Myocyte (in vitro differentiated cells): ENCODE data around the gene KIF22. TPM values are rescaled to one million over a fixed set of nuclear protein-coding genes. Genes with fewer than 3 reads are reported as not detected.
"Not testable (repeated sequence)": the region's sequence is repeated elsewhere in the genome, so short reads cannot be mapped to it uniquely, and the experiment has no call there.

Source experiments
- DNase-seq: peaks from one replicate; pipeline ENCODE4 v3.0.0-alpha.2; 2012; ENCODE audit warnings: low read depth
- total RNA-seq: library from RNA; depleted of rRNA; stranded (reverse); fragments of >200 nt; gene quantifications from 2 replicates; pipeline ENCODE4 v1.2.3, GENCODE V29; 2014

The KIF22 gene
- total RNA-seq, 1 donor from 2014 or later, result 10.9 TPM

DNA sequence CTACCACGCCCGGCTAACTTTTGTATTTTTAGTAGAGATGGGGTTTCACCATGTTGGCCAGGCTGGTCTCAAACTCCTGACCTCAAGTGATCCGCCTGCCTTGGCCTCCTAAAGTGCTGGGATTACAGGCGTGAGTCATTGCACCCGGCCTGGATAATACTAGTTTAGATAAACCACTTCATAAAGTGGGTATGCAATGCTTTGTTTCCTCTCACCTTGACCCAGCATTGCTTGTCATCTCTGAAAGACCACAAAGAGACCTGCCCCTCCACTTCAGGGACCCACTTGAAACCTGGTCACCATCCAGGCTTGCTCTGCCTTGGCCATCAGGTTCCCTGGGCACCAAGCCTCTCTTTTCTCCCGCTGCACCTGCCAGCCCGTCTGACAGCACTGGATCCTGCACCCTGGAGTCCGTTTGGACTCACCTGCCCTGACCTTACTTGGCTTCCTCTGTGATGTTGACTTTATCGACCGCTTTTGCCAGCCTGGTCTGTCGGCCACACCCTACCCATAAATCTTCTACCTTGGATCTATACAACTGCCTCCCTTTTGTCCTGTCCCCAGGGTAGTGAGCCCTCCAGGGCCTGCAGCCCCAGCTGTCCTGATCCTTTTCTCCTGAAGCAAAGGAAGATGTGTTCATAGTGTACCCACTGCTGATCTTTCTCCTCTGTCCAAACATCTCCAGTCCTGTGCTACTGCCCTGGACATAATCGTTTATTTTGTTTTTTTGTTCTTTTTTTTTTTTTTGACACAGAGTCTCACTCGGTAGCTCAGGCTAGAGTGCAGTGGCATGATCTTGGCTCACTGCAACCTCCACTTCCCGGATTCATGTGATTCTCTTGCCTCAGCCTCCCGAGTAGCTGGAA is 25.2 kb upstream of the KIF22 start:
- DNase-seq, result no peak

DNA sequence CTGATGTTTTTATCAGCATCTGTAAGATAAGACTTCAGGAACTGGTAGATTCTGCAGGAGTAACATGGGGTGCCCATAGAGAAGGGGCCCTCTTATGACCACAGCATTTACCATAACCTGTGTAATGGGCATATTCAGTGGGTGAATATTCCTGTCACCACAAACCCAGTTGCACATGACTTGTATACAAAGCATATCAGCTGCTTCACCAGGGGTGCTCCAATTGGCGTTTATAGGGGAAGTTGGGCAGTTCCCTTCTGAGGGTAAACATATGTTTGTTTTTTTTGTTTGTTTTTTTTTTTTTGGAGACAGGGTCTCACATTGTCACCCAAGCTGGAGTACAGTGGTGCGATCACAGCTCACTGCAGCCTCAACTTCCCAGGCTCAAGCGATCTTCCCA is 24.0 kb upstream of the KIF22 start:
- DNase-seq, result no peak

DNA sequence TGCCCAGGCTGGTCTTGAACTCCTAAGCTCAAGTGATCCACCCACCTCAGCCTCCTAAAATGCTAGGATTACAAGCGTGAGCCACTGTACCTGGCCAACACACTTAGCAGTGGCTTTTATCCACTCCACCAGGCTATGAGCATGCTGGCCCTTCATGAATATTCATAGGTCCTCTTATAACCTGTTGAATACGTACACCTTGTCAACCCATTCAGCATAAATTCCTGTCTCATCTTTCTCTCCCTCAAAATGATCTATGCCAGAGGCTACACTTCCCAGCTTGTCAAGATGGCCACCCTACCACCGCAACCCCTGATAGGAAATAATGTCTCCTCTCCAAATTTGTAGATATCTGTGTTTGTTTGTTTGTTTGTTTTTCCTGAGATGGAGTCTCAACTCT is 23.5 kb upstream of the KIF22 start:
- DNase-seq, result no peak

DNA sequence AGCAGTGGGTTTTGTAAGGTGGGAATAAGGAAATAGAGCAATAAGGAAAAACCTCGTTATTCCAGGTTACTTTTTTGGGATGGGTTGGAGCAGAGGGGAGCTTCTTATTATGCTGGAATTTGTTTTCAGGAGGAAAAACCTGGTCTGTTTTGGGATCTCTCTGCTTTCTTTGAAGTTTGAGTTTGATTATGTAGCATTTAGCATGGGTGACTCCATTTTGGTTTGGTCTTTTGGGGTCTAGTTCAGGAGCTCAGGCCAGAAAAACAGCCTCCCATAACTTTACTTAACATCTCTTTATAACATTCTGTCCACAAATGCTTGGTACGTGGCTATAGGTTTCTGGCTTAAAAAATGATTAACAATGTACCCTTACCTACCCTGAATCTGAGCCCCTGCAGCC is 21.0 kb upstream of the KIF22 start:
- no peak for DNase-seq

DNA sequence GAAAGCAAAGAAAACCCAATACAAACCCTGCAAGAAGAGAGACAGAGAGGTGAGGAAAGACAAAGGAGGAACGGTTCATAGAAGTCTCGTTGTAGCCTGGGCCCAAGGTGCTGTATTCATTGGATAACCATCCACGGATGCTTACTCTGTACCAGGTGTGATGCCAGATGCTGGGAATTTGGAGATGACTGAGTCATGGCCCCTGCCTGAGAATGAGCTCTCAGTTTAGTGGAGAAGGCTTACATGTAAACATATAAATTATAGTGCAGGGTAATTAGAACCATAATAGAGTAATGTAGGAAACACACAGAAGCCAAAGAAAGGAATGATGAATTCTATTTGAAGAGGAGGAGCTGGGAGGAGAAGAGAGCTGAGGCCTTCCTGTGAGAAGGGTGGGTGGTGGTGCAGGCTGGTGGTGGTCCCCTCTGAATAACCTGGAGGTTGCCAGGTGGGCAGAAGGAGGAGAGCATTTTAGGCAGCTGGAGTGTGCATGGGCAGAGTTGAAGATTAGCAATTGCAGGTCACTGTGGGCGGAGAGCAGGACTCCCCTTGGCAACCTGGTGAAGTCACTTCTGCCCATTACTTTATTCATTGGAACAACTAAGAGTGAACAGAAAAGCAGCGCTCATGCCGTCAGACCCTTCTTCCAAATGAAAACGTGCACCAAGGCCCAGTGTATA is 20.2 kb upstream of the KIF22 start:
- DNase-seq, result no peak

DNA sequence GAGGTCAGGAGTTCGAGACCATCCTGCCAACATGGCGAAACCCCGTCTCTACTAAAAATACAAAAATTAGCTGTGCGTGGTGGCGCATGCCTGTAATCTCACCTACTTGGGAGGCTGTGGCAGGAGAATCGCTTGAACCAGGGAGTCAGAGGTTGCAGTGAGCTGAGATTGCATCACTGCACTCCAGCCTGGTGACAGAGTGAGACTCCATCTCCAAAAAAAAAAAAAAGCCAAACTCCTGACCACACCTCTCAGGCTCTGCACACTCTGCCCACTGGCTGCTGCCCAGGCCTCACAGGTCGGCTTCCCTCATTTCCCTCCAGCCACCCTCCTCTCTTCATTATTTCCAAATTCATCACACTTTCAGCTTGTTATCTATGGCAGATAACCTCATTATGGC is 18.2 kb upstream of the KIF22 start:
- DNase-seq, result not testable (repeated sequence)

DNA sequence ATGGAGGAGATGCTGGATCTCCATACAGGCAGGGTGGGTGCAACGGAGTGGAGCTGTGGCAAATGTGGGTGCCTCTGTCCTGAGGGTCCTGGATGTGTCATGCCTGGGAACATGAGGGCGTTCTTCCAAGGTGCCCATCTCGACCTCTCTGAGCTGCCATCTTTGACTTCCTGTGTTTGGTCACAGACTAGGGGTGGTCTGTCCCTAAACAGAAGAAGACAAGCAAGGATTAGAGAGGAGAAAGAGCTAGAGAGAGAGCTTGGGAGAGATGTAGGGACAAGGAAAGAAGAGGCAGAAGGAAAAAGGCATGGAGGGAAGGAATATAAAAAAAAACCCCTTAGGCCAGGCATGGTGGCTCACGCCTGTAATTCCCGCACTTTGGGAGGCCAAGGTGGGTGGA is 15.8 kb upstream of the KIF22 start:
- DNase-seq, result no peak

DNA sequence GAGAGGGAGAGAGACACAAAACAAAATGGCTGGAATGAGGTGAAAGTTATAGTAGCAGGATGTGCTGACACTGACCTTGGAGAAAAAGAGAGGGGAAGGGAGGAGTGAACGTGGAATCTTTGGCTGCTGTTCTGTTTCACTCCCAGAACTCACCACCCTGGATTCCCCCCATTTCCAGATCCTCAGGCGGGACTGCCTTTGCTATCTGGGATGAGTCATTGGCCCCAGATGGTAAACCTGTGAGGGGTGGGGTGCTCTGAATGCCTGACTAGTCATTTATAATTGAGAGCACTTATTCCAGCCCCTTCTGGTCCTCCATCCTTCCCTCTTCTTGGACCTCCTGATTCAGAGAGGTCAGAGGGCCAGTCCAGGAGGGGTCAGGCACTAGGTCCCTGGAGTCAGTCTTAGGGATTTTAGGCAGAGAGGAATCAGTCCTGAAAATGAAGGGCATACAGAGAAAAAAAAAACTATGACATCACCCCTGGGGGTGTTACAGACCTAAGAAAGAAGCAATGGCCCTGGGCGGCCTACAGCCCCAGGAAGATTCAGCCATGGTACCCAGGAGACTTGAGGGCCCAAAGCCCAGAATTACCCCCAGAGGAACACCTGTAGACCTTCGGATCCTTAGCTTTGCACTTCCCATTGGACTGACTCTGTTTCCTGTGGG is 14.7 kb upstream of the KIF22 start:
- DNase-seq, result no peak

DNA sequence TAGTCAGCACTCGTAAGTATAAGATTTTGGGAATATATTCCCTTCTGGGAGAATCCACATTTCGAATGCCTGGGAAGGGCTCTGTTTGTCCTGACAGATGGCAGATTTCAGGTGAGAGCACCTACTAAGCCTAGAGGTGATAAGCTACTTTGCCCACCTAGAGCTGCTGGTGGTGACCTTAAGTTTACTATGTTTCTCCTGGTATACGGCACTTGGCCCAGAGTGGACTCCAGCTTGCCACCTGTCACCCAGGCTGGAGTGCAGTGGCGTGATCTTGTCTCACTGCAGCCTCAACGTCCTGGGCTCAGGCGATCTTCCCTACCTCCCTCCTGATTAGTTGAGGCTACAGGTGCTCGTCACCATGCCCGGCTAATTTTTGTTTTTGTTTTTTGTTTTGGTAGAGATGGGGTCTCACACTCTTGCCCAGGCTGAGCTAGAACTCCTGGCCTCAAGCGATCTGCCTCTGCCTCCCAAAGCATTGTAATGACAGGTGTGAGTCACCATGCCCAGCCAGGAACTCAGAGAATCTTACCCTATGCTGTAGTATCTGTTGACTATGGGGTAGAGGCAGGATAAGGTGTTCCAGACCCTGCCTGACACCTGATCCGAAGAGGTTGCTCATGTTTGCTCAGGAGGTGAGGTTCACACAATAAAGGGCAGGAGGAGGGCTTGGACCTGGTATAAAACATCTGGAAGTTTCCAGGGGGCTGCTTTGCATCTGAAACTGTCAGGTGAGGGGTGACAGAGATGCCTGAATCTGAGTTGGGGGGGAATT is 12.8 kb upstream of the KIF22 start, which contains the start of gene ZG16:
TSS of gene ZG16 (plus strand) at position 681 of the 775 bp plus-strand sequence. CDS start 1,011 bp downstream, outside the sequence.
- no peak for DNase-seq

DNA sequence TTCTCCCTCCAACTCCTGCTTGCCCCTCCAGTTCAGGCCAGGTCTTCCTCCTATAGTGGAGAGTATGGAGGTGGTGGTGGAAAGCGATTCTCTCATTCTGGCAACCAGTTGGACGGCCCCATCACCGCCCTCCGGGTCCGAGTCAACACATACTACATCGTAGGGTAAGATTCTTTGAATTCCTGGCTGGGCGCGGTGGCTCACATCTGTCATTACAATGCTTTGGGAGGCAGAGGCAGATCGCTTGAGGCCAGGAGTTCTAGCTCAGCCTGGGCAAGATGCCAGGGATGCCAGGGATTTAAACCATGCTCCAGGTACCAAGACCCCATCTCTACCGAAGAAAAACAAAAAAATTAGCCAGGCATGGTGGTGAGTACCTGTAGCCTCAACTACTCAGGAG is 11.1 kb upstream of the KIF22 start:
- peak; percentile 21 for DNase-seq

DNA sequence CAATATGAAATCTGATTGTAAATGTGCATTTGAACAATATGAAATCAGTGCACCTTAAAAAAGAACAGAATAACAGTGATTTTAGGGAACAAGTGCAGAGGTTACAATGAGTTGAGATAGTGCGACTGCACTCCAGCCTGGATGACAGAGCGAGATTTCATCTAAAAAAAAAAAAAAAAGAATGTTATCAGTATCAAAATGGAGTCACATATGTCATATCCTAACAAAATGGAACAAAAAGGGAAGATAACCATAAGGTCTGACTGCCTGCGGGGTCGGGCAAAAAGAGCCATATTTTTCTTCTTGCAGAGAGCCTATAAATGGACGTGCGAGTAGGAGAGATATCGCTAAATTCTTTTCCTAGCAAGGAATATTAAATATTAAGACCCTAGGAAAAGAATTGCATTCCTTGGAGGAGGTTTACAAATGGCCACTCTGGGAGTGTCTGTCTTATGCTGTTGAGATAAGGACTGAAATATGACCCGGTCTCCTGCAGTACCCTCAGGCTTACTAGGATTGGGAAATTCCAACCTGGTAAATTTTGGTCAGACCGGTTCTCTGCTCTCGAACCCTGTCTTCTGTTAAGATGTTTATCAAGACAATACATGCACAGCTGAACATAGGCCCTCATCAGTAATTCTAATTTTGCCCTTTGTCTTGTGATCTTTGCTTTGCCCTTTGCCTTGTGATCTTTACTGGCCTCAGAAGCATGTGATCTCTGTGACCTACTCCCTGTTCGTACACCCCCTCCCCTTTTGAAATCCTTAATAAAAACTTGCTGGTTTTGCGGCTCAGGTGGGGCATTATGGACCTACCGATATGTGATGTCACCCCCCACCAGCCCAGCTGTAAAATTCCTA is 7.2 kb upstream of the KIF22 start:
- not testable (repeated sequence) for DNase-seq

DNA sequence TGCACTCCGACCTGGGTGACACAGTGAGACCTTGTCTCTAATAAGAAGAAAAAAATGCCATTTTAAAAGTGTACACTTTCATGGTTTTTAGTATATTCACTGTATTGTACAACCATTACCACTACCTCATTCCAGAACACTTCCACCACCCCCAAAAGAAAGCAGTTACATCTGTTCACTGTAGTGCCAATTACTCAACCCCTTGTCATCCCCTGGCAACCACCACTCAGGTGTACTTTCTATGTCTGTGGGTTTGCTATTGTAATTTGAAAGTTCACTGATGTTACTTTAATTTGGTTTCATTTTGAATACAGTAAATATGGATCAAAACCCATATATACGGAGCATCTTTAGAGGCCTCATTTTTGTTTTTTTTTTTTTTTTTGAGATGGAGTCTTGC is 6.4 kb upstream of the KIF22 start:
- no peak for DNase-seq

DNA sequence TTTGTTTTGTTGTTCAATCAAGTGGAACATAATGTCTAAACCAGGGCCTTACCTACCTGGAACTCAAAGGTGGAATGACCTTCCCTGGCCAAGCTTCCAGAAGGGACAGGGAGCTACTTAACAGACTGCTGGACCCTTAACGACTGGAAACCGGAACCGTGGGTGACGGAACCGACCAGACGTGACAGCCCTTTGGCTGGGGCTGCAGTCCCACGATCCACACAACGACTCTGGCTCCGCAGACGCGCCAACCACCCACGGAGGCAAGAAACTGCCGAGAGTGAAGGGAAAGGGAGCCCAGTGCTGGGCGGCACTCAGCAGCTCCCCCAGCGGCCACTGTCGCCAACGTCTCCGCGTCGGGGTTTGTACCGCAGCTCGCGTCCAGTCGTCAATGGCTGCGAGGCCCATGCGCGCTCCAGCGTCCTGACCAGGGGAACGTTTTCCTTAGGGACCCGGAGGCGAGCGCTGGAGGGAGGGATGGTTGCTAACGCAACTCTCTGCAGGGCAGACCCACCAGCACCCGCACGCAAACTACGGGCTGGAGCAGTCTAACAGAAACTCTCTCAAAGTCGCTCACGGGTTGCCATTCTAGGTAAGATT is 5.5 kb upstream of the KIF22 start:
- no peak for DNase-seq

DNA sequence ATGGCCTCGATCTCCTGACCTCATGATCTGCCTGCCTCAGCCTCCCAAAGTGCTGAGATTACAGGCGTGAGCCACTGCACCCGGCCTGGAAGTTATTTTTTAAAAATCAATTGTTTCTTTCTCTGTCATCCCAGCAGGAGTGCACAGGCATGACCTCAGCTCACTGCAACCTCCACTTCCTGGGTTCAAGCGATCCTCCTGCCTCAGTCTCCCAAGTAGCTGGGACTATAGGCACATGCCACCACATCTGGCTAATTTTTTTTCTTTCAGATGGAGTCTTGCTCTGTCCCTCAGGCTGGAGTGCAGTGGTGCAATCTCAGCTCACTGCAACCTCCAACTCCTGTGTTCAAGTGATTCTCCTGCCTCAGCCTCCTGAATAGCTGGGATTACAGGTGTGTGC is 3.4 kb upstream of the KIF22 start:
- not testable (repeated sequence) for DNase-seq

DNA sequence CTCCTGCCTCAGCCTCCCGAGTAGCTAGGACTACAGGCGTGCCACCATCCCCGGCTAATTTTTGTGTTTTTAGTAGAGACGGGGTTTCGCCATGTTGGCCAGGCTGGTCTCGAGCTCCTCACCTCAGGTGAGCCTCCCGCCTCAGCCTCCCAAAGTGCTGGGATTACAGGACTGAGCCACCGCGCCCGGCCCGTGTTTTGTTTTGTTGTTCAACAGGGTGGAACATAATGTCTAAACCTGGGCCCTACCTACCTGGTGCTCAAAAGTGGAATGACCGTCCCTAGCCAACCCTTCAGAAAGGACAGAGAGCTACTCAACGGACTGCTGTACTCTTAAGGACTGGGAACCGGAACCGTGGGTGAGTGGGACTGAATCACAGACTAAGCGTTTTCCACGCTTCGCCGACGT is 772 bp upstream of the KIF22 start:
- no peak for DNase-seq

DNA sequence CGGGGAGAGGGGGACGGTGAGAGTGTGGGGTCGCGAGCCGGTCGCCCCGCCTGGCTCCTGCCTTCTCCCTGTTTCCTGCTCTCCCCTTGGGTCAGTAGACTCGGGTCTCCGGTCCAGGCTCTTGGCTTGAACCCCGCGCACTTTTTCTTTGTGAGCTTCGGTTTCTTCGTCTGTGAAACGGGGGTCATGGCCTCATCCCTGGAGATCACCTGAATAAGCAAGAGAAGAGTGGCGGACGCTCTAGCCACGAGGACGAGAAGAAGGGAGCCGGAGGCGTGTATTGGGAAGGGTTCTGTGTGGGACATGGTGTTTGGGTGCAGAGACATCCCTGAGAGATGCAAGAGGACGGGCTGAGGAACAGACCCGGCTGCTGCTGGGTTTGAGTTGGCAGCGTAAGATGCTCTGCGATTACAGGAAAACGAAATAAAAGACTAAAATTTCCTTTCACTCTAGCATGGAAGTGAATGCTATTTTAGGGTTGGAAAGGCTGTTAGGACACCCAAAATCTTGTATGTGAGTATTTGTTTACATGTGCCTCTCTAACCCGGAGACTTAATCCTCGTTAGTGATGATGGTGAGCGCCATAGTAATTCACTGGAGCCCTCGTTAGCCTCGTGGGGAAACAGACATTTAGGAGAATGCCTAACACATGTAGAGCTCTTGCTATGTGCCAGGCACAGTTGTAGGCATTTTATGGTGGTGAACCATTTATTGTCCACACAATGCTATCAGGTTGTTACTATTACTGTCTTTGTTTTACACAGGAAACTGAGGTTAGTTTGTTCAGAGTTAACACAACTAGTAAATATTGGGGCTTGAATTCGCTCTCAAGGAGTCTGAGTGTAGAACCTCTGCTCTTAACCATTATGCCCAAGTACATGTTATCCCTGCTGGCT is 646 bp downstream of the KIF22 start:
- no peak for DNase-seq

DNA sequence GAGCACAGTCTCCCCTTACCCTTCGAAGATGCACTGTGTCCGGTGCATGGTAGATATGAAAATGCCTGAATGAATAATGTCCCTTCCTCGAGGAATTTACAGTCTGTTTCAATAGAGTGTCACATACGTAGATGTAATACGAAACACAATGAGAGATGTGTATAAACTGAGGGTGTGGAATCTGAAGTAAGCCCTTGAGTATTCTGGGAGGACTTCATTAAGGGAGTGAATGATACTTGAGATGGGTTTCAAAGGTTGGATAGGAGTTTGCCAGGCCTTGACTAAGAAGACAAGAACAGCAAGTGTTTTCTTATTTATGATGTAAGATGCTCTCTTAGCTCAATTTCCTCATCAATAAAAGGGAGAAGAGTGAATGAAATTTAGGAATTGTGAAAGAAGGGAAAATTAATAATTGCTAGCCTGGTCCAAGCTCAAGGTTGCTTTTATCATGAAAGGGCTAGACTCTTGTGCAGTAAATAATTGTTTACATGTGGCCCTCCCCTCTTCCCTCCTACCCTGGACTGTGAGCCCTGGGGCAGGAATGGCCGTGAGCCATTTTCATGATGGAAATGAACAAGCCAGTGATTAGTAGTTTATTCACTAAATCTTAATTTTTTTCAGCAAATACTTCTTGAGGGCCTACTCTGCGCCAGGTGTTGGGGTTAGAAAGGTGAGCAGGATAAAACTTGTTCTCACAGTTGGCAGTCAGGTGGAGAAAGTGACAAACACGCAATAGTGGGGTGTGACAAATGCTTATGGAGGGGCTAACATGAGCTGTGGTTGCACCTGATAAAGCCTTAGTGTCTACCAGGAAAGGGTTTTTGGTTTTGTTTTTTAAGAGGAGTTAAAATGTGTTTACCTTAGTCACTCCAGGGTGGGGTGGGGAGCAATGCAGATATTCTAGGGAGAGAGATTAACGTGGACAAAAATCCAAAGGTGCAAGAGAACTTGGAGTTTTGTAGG is 1.6 kb downstream of the KIF22 start:
- no peak for DNase-seq

DNA sequence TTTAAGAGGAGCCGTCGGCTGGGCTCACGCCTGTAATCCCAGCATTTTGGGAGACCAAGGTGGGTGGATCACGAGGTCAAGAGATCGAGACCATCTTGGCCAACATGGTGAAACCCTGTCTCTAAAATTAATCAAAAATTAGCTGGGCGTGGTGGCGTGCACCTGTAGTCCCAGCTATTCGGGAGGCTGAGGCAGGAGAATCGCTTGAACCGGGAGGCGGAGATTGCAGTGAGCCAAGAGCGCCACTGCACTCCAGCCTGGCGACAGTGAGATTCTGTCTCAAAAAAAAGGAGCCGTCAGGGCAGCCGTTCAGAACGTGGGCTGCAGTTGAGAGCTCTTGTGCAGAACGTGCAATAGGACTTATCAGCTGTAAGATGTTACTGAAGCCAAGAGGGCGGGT is 2.6 kb downstream of the KIF22 start:
- DNase-seq, result not testable (repeated sequence)
